GM18508 (cell line): ENCODE measurements around the gene SLC6A6.

ENCODE experiments used
- ATAC-seq: cut with Tn5 transposase; IDR thresholded peaks from one replicate; pipeline ENCODE4 v1.9.1; 2021; ENCODE audit warnings: moderate number of reproducible peaks; ENCODE audit not compliant: insufficient read depth, unreplicated experiment

The SLC6A6 gene

GRCh38 chr3:14402304-14402811, at the start of gene SLC6A6:
TSS of gene SLC6A6 (plus strand) at chr3:14402606. CDS start at chr3:14443635, 41,029 bp downstream.
- peak; percentile 49 for ATAC-seq

- ATAC-seq = no peak
Observed at GRCh38 chr3:14353502-14353901, 48.9 kb upstream of the SLC6A6 start.

GRCh38 chr3:14357463-14357862, 44.9 kb upstream of the SLC6A6 start:
- no peak for ATAC-seq

DNA sequence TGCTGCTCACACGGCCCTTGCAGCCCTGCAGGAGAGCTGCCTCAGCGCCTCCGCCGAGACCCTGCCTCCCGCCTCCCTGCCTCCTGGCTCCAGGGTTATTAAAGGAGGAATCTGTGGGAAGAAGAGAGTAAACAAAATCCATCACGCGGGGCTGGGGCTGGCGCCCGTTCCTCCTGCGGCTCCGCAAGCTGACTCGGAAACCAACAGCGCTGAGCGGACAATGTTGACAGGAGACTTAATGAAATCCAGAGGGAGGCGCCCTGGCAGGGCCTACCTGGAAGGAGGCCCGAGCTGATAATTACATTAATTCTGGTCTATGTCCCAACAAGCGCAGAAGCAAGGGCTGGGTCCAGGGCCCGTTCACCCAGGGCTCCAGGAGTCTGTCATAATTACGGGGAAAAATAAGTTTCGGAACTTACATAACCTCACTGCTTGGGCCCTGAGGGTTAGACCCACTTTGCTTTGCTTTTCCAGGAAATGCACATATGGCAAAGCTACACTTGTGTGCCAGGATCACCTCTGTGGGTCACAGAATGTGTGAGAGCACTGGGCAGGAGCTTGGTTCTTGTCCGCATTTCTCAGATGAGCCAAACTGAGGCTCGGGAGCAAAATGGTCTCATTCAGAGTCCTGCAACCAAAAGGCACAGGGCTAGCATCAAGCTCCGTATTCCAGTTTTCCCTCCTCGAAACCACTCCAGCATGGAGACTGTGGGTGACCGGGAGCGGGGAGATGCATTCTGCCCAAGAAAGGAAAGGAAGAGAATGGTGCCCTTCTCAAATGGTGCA, 43.8 kb upstream of the SLC6A6 start:
- ATAC-seq = no peak

DNA sequence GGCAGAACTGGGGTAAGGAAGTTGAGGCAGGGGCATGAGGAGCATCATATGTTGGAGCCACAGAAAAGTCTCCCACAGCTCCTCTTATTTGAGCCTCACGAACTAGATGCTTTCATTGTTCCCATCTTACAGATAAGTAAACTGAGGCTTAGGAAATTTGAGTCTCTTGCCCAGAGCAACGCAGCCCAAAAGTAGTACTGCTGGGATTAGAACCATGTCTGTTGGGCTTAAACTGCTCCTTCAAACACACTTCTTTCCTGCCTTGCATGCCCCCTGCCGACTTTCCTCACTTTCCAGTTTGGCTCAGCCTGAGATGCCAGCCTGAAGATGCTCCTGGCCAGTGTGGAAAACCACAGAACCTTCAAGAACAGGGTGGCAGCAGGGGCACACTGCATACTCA, 43.1 kb upstream of the SLC6A6 start:
- no peak for ATAC-seq

DNA sequence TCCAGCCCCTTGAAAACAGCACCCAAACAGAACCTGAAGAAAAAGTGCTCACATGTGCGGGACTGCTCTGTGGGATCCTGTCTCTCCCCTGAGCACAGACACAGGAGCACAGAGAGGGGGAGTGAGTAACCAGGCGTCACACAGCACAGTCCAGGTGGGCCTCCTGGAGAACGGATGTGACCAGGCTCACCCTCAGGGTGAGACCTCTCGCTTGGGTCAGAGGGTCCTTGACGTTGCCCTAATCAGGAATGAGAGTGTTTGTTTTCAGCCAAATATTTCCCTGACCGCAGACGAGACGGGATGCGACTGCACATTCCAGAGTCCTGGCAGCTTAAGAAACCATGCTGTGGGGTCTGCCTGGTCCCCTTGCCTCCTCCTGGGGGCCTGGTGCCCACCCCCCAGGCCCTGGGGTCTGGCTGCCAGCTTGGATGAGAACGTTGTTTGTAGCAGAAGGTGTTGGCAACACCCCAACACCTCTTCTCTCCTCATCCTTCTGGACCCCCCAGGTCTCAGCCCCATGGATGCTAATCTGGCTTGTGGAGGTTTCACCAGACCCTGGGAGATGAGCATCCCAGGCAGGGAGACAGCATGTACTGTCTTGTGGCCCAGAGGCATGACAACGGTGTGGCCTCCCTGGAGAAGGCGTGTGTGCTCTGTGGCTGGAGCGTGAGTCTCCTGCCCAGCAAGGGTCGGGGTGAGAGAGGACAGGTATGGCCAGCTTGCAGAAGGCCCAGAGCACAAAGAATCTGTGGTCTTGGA, 42.1 kb upstream of the SLC6A6 start:
- no peak for ATAC-seq

DNA sequence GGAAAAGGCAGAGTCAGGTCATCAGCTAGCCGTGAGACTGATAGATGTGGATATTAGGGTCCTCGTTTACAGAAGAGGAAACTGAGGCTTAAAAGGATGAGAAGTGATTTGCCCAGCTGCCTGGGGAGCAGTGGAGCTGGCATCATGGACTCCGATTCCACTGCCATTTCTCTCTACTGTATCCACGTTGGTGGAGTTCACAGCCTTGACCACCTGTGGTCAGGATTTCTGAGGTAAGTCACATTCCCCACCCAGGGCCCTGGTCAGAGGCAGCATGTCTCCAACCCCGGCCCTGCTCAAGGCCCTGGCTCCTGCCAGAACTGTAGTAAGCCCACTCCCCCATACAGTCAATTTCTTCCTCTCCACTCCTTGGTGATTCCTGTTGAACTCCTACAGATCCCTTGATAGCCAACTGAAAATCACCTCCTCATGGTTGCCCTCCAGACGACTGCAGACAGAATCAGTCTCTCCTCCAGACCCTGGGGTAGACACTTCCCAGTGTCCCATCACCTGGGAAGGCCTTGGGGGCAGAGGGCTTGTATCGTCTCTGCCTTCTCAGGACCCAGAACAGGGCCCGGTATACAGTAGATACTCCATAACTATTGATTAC, 41.2 kb upstream of the SLC6A6 start:
- no peak for ATAC-seq

GRCh38 chr3:14362890-14363289, 39.5 kb upstream of the SLC6A6 start:
- ATAC-seq = no peak

- no peak for ATAC-seq
Observed at GRCh38 chr3:14363379-14363778, 39.0 kb upstream of the SLC6A6 start.

- no peak for ATAC-seq
Observed at GRCh38 chr3:14363991-14364390, 38.4 kb upstream of the SLC6A6 start.

- ATAC-seq = no peak
Observed at GRCh38 chr3:14364580-14365292, 37.7 kb upstream of the SLC6A6 start.

- ATAC-seq = no peak
Observed at GRCh38 chr3:14366248-14366647, 36.2 kb upstream of the SLC6A6 start.

DNA sequence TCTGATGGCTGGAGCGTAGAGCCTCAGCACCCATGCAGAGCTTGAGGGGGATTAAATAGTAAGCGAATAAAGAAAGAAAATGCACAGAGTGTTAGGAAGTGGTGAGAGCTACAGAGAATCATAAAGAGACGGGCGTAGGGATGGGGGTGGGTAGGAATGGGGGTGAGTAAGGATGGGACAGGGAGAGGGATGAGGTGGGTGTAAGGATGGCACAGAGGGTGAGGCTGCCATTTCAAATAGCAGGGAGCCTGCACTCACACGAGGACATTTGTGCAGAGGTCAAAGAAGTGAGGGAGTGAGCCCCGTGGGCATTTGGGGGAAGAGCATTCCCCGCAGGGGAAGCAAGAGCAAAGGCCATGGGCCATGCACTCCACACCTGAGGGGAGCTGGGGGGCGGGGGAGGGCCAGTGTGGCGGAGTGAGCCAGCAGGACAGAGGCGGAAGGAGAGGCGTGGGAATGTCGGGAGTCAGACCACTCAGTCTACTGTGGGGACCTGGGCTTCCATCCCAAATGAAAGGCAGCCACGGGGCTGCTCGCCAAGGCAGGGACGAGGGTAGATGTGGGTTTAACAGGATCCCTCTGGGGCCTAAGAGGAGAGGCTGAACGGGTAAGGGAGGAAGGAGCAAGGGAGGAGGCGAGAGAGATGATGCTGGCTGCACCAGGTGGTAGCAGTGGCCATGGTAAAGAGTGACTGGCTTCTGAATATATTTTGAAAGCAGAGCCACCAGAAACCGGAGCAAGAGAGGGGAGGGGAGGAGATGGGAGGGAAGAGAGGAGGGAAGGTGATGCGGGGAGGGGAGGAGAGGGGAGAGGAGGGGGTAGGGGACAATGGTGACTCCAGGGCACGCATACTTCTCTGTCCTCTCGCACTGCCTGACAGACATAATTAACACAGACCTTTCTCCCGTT, 35.2 kb upstream of the SLC6A6 start:
- no peak for ATAC-seq

- ATAC-seq = no peak
Observed at GRCh38 chr3:14368146-14368545, 34.3 kb upstream of the SLC6A6 start.

DNA sequence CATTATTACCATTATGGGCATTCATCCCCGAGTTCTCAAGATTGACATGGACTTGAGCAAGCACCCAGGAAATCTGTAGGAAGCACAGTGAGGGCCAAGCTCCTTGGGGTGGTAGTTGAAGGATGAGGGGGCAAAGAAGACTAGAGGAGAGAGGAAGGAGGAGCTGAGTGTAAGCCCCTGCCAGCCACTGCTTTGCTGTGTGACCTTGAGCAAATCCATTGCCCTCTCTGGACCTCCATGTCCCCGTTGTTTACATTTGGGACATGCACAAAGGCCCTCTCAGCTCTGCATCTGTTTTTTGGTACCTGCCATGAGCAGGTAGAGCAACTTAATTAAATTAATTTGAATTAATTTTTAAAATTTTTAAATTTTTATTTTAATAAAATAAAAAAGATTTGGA, 33.5 kb upstream of the SLC6A6 start:
- no peak for ATAC-seq

DNA sequence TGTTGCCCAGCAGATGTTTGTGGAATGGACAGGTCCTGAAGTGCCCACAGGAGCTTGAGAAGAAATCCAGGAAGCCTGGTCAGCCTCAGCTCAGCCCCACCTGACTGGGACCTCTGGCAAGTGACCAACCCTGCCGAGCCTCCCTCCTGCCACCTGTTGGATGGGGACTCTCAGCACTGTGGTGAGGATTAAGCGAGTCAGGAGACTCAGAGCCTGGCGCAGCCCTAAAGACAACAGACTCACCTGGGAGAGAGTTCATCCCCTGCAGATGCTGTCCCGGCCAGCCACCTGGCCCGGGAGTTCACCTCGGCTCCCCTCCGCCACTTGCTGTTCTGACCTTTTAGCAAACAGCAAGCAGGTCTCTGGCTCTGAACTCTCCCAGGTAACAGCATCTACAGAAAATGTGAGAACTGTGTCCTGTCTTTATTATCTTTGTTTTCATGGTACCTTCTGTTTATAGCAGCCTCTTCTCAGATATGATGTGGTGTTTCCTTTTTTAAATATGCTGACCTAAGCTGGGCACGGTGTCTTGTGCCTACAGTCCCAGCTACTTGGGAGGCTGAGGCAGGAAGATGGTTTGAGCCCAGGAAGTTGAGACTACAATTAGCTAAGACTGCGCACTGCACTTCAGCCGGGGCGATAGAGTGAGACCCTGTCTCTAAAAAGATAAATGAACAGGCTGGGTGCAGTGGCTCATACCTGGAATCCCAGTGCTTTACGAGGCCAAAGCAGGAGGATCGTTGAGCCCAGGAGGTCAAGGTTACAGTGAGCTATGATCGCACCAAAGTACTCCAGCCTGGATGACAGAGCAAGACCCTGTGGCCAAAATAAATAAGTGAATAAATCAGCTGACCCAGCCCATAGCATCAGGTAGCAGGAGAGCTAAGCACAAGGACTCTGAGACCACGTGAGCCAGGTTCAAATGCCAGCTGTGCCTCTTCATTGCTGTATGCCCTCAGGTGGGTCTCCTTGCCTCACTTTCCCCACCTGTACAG, 32.4 kb upstream of the SLC6A6 start:
- ATAC-seq = no peak

- ATAC-seq = no peak
Observed at GRCh38 chr3:14370720-14371572, 31.5 kb upstream of the SLC6A6 start.
